ENCODE measurements around the gene INPP5E.

The INPP5E gene

DNA sequence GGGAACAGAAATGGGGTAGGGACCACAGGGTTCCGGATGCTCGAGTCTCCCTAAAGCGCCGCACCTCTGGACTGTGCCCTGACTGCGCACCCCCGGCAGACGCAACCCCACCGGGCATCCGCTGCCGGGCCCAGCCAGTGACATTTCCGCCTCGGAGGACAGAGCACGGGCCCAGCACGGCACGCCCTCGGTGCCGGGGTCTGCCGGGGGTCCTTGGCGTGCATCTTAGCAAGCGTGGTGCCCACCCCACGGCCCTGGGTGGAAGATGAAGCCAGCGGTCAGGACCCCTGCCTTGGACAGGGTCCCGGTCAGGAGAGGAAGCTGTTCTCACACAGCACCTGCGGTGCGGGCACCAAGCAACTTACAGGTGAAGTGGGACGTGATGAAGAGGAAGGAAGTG lies 7.1 kb downstream of the INPP5E start:
- TF ChIP-seq EZH2phosphoT487 (IDR thresholded peaks at IDR 0.05; ENCODE audit: borderline replicate concordance, low read length): no peak
- TF ChIP-seq, protein P1, sequence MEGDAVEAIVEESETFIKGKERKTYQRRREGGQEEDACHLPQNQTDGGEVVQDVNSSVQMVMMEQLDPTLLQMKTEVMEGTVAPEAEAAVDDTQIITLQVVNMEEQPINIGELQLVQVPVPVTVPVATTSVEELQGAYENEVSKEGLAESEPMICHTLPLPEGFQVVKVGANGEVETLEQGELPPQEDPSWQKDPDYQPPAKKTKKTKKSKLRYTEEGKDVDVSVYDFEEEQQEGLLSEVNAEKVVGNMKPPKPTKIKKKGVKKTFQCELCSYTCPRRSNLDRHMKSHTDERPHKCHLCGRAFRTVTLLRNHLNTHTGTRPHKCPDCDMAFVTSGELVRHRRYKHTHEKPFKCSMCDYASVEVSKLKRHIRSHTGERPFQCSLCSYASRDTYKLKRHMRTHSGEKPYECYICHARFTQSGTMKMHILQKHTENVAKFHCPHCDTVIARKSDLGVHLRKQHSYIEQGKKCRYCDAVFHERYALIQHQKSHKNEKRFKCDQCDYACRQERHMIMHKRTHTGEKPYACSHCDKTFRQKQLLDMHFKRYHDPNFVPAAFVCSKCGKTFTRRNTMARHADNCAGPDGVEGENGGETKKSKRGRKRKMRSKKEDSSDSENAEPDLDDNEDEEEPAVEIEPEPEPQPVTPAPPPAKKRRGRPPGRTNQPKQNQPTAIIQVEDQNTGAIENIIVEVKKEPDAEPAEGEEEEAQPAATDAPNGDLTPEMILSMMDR (IDR thresholded peaks at IDR 0.05; ENCODE audit: low read depth, low read length, poor library complexity, severe bottlenecking): no peak
- no peak overlapping the region for H3K27ac ChIP-seq (ENCODE audit: low read depth, low read length)
- H3K27me3 ChIP-seq (ENCODE audit: control insufficient read depth, low read length): no peaks in the 10 kb centered on the region
- peaks cover 6% of the 10 kb centered on the region; the same call in 1 of the 2 replicates for H3F3A ChIP-seq (ENCODE audit: control insufficient read depth, insufficient read depth)
- peaks cover 36% of the 10 kb centered on the region for H3K36me3 ChIP-seq (ENCODE audit: control insufficient read depth, low read length)
- H3K4me1 ChIP-seq (ENCODE audit: control insufficient read depth, low read length): peaks cover 13% of the 10 kb centered on the region
- H3K4me3 ChIP-seq (ENCODE audit: low read length): no peak overlapping the region
- peaks cover 11% of the 10 kb centered on the region; the same call in 1 of the 2 replicates for H4K20me1 ChIP-seq (ENCODE audit: control insufficient read depth, insufficient read depth, low read depth, low read length)
- peaks cover 31% of the 10 kb centered on the region for H3K79me2 ChIP-seq (ENCODE audit: control insufficient read depth, low read length)
- H3K9me2 ChIP-seq (replicated peaks; ENCODE audit: control insufficient read depth, low read length): no peaks in the 10 kb centered on the region
- H3K4me2 ChIP-seq (ENCODE audit: low read length): no peak overlapping the region
- H3K9me3 ChIP-seq (ENCODE audit: control insufficient read depth, insufficient read depth, low read length): no peaks in the 10 kb centered on the region

DNA sequence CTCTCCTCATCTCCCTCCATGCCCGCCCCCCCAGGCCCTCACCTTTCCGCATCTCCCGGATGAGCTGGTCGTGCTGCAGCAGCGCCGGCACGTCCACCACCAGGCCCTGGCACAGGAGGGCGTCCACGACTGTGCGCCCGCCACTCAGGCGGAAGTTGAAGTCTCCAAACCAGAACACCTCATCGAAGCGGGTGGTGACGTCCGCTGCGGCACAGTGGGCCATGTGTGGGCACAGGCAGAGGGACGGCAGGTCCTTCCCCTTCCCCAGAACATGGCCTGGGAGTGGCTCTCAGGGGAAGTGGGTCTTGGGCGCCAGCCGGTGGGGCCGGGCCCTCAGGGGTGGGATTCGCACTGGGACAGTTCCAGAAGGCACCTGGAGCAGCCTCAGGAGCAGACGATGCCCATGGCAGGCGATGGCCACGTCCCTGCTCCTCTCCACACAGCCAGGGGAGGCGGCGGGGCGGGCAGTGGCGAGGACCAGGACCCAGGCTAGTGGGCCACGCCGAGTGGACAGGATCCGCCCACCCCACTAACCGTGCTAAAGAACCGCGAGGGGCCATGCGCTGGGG lies 7.8 kb downstream of the INPP5E start:
- Histone ChIP-seq H3K27me3 (ENCODE audit: control insufficient read depth, low read length) (no peaks in the 10 kb centered on the region), H3K9me2 (replicated peaks; ENCODE audit: control insufficient read depth, low read length) (no peaks in the 10 kb centered on the region), H3K36me3 (ENCODE audit: control insufficient read depth, low read length) (peaks cover 37% of the 10 kb centered on the region), H4K20me1 (ENCODE audit: control insufficient read depth, insufficient read depth, low read depth, low read length) (peaks cover 4% of the 10 kb centered on the region; the same call in 1 of the 2 replicates), H3K79me2 (ENCODE audit: control insufficient read depth, low read length) (peaks cover 24% of the 10 kb centered on the region), H3K4me1 (ENCODE audit: control insufficient read depth, low read length) (peaks cover 5% of the 10 kb centered on the region), H3K4me2 (ENCODE audit: low read length) (no peak overlapping the region), H3K27ac (ENCODE audit: low read depth, low read length) (no peak overlapping the region), H3F3A (ENCODE audit: control insufficient read depth, insufficient read depth) (peaks cover 6% of the 10 kb centered on the region; the same call in 1 of the 2 replicates), H3K4me3 (ENCODE audit: low read length) (no peak overlapping the region), H3K9me3 (ENCODE audit: control insufficient read depth, insufficient read depth, low read length) (no peaks in the 10 kb centered on the region)
- TF ChIP-seq, protein P1 (IDR thresholded peaks at IDR 0.05; ENCODE audit: low read depth, low read length, poor library complexity, severe bottlenecking): no peak
- no peak for TF ChIP-seq EZH2phosphoT487 (IDR thresholded peaks at IDR 0.05; ENCODE audit: borderline replicate concordance, low read length)

DNA sequence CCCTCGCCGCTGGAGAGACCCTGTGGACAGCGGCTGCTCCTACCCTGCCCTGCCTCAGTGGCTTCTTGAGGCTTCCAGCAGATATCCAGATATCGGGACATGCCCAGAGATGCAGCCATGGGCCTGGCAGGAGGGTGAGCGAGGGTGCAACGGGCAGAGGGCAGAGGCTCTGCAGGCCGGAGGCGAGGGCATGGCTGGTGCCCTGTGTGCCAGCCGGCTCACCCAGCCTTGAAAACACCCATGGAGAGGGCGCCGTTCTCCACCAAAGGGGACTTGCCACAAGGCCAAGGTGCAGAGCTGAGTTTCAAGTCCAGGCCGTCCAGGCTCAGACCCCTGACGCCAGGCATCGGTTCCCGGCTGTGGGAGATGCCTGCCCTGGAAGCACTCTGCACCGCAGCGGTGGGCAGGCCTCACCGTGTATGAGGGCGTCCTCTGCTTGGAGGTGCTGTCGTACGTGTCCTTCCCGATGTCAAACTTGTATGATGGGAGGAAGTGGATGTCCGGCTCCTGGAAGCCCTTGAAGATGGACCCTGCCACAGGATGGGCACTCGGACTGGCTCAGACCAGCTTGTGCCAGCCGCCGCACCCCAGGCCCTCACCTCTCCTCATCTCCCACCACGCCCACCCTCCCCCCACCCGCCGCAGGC lies 8.9 kb downstream of the INPP5E start:
- H3K4me3 ChIP-seq (ENCODE audit: low read length): no peak overlapping the region
- H3K4me1 ChIP-seq (ENCODE audit: control insufficient read depth, low read length): no peaks in the 10 kb centered on the region
- no peaks in the 10 kb centered on the region for H3K27me3 ChIP-seq (ENCODE audit: control insufficient read depth, low read length)
- no peak overlapping the region for H3K4me2 ChIP-seq (ENCODE audit: low read length)
- peaks cover 39% of the 10 kb centered on the region for H3K36me3 ChIP-seq (ENCODE audit: control insufficient read depth, low read length)
- H3K9me3 ChIP-seq (ENCODE audit: control insufficient read depth, insufficient read depth, low read length): no peaks in the 10 kb centered on the region
- H3K27ac ChIP-seq (ENCODE audit: low read depth, low read length): no peak overlapping the region
- H3K9me2 ChIP-seq (replicated peaks; ENCODE audit: control insufficient read depth, low read length): no peaks in the 10 kb centered on the region
- peaks cover 12% of the 10 kb centered on the region for H3K79me2 ChIP-seq (ENCODE audit: control insufficient read depth, low read length)
- no peaks in the 10 kb centered on the region; the same call in 1 of the 2 replicates for H4K20me1 ChIP-seq (ENCODE audit: control insufficient read depth, insufficient read depth, low read depth, low read length)
- TF ChIP-seq, protein P1 (IDR thresholded peaks at IDR 0.05; ENCODE audit: low read depth, low read length, poor library complexity, severe bottlenecking): no peak
- no peak for TF ChIP-seq EZH2phosphoT487 (IDR thresholded peaks at IDR 0.05; ENCODE audit: borderline replicate concordance, low read length)
- H3F3A ChIP-seq (ENCODE audit: control insufficient read depth, insufficient read depth): peaks cover 6% of the 10 kb centered on the region; the same call in 1 of the 2 replicates
